Endothelial cell of umbilical vein (primary cell): ENCODE measurements around the gene GHRHR. TPM values are rescaled to one million over a fixed set of nuclear protein-coding genes. Genes with fewer than 3 reads are reported as not detected.

ENCODE experiments used
- BruUV-seq: library from RNA; stranded (reverse); fragments of 400-500 nt; replicated peaks from 2 replicates; lab custom pipeline; 2021; lab: Mats Ljungman, UMichigan
- CTCF ChIA-PET: fragments of 300-600, 350-600 bp; sonication (Branson Sonifier 250); formaldehyde crosslinking; loops from one replicate; lab custom pipeline; 2021; ENCODE audit warnings: antibody characterized with exemption, inconsistent platforms; lab: Charles Lee
- POLR2A ChIA-PET: fragments of 300-600, 350-600 bp; sonication (Branson Sonifier 250); formaldehyde crosslinking; loops from one replicate; lab custom pipeline; 2021; ENCODE audit warnings: antibody characterized with exemption, inconsistent platforms; lab: Charles Lee
- DNase-seq: peaks from one replicate; pipeline ENCODE4 v3.0.0-alpha.2; 2011; ENCODE audit warnings: low read depth, low spot score
- FAIRE-seq: peaks from 2 replicates; lab custom pipeline; 2011; peaks lifted over from hg19 to GRCh38; lab: Jason Lieb, UNC
- H2AFZ ChIP-seq: 2 replicates; pipeline ENCODE4 v1.6.0; 2012; ENCODE audit warnings: low read depth, low read length, control low read depth, inconsistent platforms
- H3K27ac ChIP-seq: 2 replicates; pipeline ENCODE4 v1.5.1; 2011; ENCODE audit warnings: low read depth, mild to moderate bottlenecking, control low read depth, low read length, moderate library complexity; ENCODE audit not compliant: insufficient read depth
- H3K27me3 ChIP-seq, 2 experiments: 2 replicates each; pipeline versions ENCODE4 v1.6.0 to v1.6.1; 2011; ENCODE audit warnings: low read length in 2 of 2, mixed read lengths in 1 of 2; ENCODE audit not compliant: control insufficient read depth in 2 of 2, insufficient read depth in 2 of 2
- H3K36me3 ChIP-seq, 2 experiments: 2 replicates in 1 of 2; 3 replicates in 1 of 2; pipeline ENCODE4 v1.5.1; 2011; ENCODE audit warnings: low read length in 2 of 2, mild to moderate bottlenecking in 1 of 2, moderate library complexity in 1 of 2; ENCODE audit not compliant: control insufficient read depth in 2 of 2, insufficient read depth in 2 of 2; ENCODE audit errors: extremely low read depth in 1 of 2
- H3K4me1 ChIP-seq: 3 replicates; pipeline ENCODE4 v1.5.1; 2011; ENCODE audit warnings: mild to moderate bottlenecking, low read length; ENCODE audit not compliant: control insufficient read depth, insufficient read depth; ENCODE audit errors: extremely low read depth
- H3K4me2 ChIP-seq: 2 replicates; pipeline ENCODE4 v1.6.1; 2011; ENCODE audit warnings: low read length, control low read depth, mixed read lengths; ENCODE audit not compliant: insufficient read depth
- H3K4me3 ChIP-seq, 3 experiments: fragments of 200-600 bp in 1 of 3; sonication (generic), shearing (Covaris generic) in 1 of 3; replicated peaks in 1 of 3; 2 replicates each; pipeline ENCODE4 v1.5.1; 2011 to 2016; ENCODE audit warnings: control low read depth in 3 of 3, low read length in 3 of 3, mild to moderate bottlenecking in 2 of 3, inconsistent platforms in 1 of 3, low read depth in 1 of 3, moderate library complexity in 1 of 3; ENCODE audit not compliant: insufficient read depth in 1 of 3
- H3K79me2 ChIP-seq: 2 replicates; pipeline ENCODE4 v1.6.0; 2012; ENCODE audit warnings: low read length, inconsistent platforms; ENCODE audit not compliant: control insufficient read depth, insufficient read depth
- H3K9ac ChIP-seq: replicated peaks from 2 replicates; pipeline ENCODE3; 2011; ENCODE audit warnings: low read length, control low read depth; ENCODE audit not compliant: insufficient read depth; ENCODE audit errors: extremely low read depth
- H3K9me1 ChIP-seq: replicated peaks from 3 replicates; pipeline ENCODE4 v1.6.0; 2011; ENCODE audit warnings: mild to moderate bottlenecking, low read length; ENCODE audit not compliant: control insufficient read depth, insufficient read depth; ENCODE audit errors: extremely low read depth
- H3K9me3 ChIP-seq: replicated peaks from 2 replicates; pipeline ENCODE4 v1.5.1; 2012; ENCODE audit warnings: low read length, inconsistent platforms; ENCODE audit not compliant: control insufficient read depth, insufficient read depth
- H4K20me1 ChIP-seq: replicated peaks from 2 replicates; pipeline ENCODE3; 2011; ENCODE audit warnings: mild to moderate bottlenecking, low read length; ENCODE audit not compliant: control insufficient read depth, insufficient read depth; ENCODE audit errors: extremely low read depth
- EZH2 ChIP-seq: IDR thresholded peaks from 2 replicates; pipeline ENCODE4 v1.6.1; 2012; ENCODE audit warnings: borderline replicate concordance, low read depth, mild to moderate bottlenecking, moderate library complexity, low read length, inconsistent platforms; ENCODE audit not compliant: severe bottlenecking
- FOS ChIP-seq: IDR thresholded peaks from 2 replicates; pipeline ENCODE4 v1.6.1; 2011; ENCODE audit warnings: mild to moderate bottlenecking, low read length, moderate library complexity, borderline replicate concordance; ENCODE audit not compliant: insufficient read depth
- GATA2 ChIP-seq: IDR thresholded peaks from 2 replicates; pipeline ENCODE4 v1.7.0; 2011; ENCODE audit warnings: low read depth, mild to moderate bottlenecking, moderate library complexity, mixed read lengths, low read length; ENCODE audit not compliant: insufficient read length, insufficient read depth
- JUN ChIP-seq: IDR thresholded peaks from 2 replicates; pipeline ENCODE4 v1.6.1; 2011; ENCODE audit warnings: borderline replicate concordance, low read depth; ENCODE audit not compliant: insufficient read length, insufficient read depth
- MYC ChIP-seq: IDR thresholded peaks from one replicate; pipeline ENCODE4 v1.6.1; 2011; ENCODE audit warnings: mild to moderate bottlenecking, low read depth, low read length
- POLR2A ChIP-seq: IDR thresholded peaks from 2 replicates; pipeline ENCODE4 v1.6.1; 2012; ENCODE audit warnings: low read depth, mild to moderate bottlenecking, control low read depth, low read length
- POLR2AphosphoS5 ChIP-seq: IDR thresholded peaks from 2 replicates; pipeline ENCODE4 v1.6.1; 2012; ENCODE audit warnings: low read depth, mild to moderate bottlenecking, control low read depth, low read length, moderate library complexity; ENCODE audit not compliant: insufficient read depth
- dilution Hi-C: fragments of 300-500 bp; cut with MboI; formaldehyde crosslinking; loops from one replicate; pipeline ENCODE4 v1.15.0; 2019; ENCODE audit warnings: low sequenced_read_pairs; ENCODE audit not compliant: extremely low pct_ligation_motif_present
- intact Hi-C: fragments of 100-400 bp; cut with micrococcal nuclease; formaldehyde crosslinking; loops from one replicate; pipeline ENCODE4 v1.10.0; 2022
- polyA plus RNA-seq, 4 experiments: library from polyadenylated mRNA; depleted of rRNA in 3 of 4; stranded (reverse) in 3 of 4; unstranded in 1 of 4; fragments of >200 nt; gene quantifications; 2 replicates each; pipeline versions ENCODE4 v1.2.1 to v1.2.3, GENCODE V29; 2011 to 2012; ENCODE audit warnings: missing spikeins in 1 of 4
- total RNA-seq: library from RNA; stranded (reverse); gene quantifications from 2 replicates; pipeline ENCODE4 v1.2.3, GENCODE V29; 2021
- TF ChIP-seq, protein P1 (sequence below), 2 donors: IDR thresholded peaks; 1 replicate in 1 of 2; 2 replicates in 1 of 2; pipeline ENCODE4 v1.5.1; 2011; ENCODE audit warnings: low read length in 2 of 2, mild to moderate bottlenecking in 2 of 2, moderate library complexity in 2 of 2, control low read depth in 1 of 2, inconsistent platforms in 1 of 2, low read depth in 1 of 2; ENCODE audit not compliant: insufficient read depth in 1 of 2; ENCODE audit errors: extremely low read depth in 1 of 2
- TF ChIP-seq, protein P2 (sequence below): IDR thresholded peaks from 2 replicates; pipeline ENCODE4 v1.6.1; 2011; ENCODE audit not compliant: insufficient read depth, insufficient read length

GHRHR gene
- total and polyA plus RNA-seq, 2 donors (not counting 3 experiments of a cell fraction or from before 2014, with no cell fraction given) = not detected

DNA sequence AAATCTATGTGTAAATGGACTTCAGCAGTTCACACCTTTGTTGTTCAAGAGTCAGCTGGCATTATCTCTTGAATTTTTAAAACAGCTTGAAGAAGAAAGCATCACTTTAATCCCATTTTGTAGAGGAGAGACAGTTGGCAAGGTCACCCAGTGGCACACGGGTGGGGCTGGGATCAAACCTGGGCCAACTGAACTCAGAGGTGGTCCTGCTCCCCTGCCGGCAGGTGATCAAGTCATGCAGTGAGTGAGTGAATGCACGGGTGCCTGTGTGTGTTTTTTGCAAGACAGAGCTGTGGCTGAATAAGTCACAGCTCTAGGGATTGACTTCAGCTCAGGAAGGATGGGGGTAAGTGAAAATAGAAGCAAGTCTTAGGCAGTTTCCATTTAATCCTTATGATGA, 9.5 kb downstream of the GHRHR start:
- Histone ChIP-seq H3K27me3 (peaks cover 17 to 24% of the 10 kb centered on the region in 2 experiments), H3K27ac (no peak overlapping the region), H3K4me1 (no peaks in the 10 kb centered on the region), H3K79me2 (no peaks in the 10 kb centered on the region), H3K9me3 (no peaks in the 10 kb centered on the region), H3K4me3 (no peak overlapping the region), H3K9me1 (no peaks in the 10 kb centered on the region), H3K36me3 (no peaks in the 10 kb centered on the region), H3K4me2 (no peak overlapping the region), H2AFZ (no peak overlapping the region), H4K20me1 (no peaks in the 10 kb centered on the region), H3K9ac (no peak overlapping the region)
- FAIRE-seq (no peak), DNase-seq (no peak)
- no peak for TF ChIP-seq POLR2AphosphoS5
- no peak for TF ChIP-seq GATA2
- TF ChIP-seq POLR2A = no peak
- TF ChIP-seq JUN = no peak
- no peak for TF ChIP-seq EZH2
- TF ChIP-seq, protein P1, sequence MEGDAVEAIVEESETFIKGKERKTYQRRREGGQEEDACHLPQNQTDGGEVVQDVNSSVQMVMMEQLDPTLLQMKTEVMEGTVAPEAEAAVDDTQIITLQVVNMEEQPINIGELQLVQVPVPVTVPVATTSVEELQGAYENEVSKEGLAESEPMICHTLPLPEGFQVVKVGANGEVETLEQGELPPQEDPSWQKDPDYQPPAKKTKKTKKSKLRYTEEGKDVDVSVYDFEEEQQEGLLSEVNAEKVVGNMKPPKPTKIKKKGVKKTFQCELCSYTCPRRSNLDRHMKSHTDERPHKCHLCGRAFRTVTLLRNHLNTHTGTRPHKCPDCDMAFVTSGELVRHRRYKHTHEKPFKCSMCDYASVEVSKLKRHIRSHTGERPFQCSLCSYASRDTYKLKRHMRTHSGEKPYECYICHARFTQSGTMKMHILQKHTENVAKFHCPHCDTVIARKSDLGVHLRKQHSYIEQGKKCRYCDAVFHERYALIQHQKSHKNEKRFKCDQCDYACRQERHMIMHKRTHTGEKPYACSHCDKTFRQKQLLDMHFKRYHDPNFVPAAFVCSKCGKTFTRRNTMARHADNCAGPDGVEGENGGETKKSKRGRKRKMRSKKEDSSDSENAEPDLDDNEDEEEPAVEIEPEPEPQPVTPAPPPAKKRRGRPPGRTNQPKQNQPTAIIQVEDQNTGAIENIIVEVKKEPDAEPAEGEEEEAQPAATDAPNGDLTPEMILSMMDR (IDR thresholded peaks at IDR 0.05; ENCODE audit: extremely low read depth in 1 of 2, insufficient read depth in 1 of 2, low read depth in 1 of 2, low read length in 2 of 2) = no peak
- no peak for TF ChIP-seq MYC
- TF ChIP-seq, protein P2, sequence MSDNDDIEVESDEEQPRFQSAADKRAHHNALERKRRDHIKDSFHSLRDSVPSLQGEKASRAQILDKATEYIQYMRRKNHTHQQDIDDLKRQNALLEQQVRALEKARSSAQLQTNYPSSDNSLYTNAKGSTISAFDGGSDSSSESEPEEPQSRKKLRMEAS = no peak
- no peak for TF ChIP-seq FOS
- ChIA-PET POLR2A (no interaction called here), CTCF (interaction anchor here (0.8 to 4.3 kb wide), 7 partner anchors 10 to 174 kb away, joined by 3 to 22 read pairs (median 7); no protein-coding TSS in a partner anchor)
- intact Hi-C loops = no loop called here
- dilution Hi-C loops = no loop called here
- no TSS peak for BruUV-seq
